ENCODE data around the gene KLF11.

GRCh38 chr2:10096641-10097040 is 53.3 kb downstream of the KLF11 start:
- TF ChIP-seq CTCF (IDR thresholded peaks at IDR 0.05), result no peak
- no peak for TF ChIP-seq POLR2A (IDR thresholded peaks at IDR 0.05)

Measured in lower leg skin (tissue), 3 donors.